HG03558 (cell line): ENCODE measurements around the gene PLA2G1B.

Experiments
- ATAC-seq: cut with Tn5 transposase; IDR thresholded peaks from one replicate; pipeline ENCODE4 v1.9.1; 2021; ENCODE audit warnings: moderate number of reproducible peaks; ENCODE audit not compliant: unreplicated experiment; ENCODE audit errors: extremely low read depth

Gene PLA2G1B

GRCh38 chr12:120332041-120332440 lies 4.5 kb upstream of the PLA2G1B start:
- no peak for ATAC-seq

- ATAC-seq = no peak
Observed at GRCh38 chr12:120331390-120331789, 3.8 kb upstream of the PLA2G1B start.

GRCh38 chr12:120328228-120328627 lies 649 bp upstream of the PLA2G1B start:
- ATAC-seq = no peak

- ATAC-seq = no peak
Observed at GRCh38 chr12:120324841-120325417, 2.6 kb downstream of the PLA2G1B start.

- ATAC-seq = no peak
Observed at GRCh38 chr12:120323772-120324171, 3.8 kb downstream of the PLA2G1B start.

GRCh38 chr12:120321382-120322202 lies 6.0 kb downstream of the PLA2G1B start:
- ATAC-seq = no peak

GRCh38 chr12:120317224-120318105 lies 10.1 kb downstream of the PLA2G1B start:
- ATAC-seq = peak; percentile 93

GRCh38 chr12:120316798-120317223 lies 10.8 kb downstream of the PLA2G1B start:
- ATAC-seq = no peak

GRCh38 chr12:120314220-120314619 lies 13.4 kb downstream of the PLA2G1B start:
- ATAC-seq = no peak

GRCh38 chr12:120301962-120302815 lies 25.4 kb downstream of the PLA2G1B start, which contains the start of gene SIRT4:
SIRT4 (plus strand) TSS chr12:120302321; CDS start chr12:120303562, 1,241 bp downstream.
- peak; percentile 78 for ATAC-seq

- ATAC-seq = peak; percentile 25
Observed at GRCh38 chr12:120292661-120293531, 34.7 kb downstream of the PLA2G1B start, which contains the start of gene RNU4-1. RNU4-1 (minus strand) TSS chr12:120293237.

GRCh38 chr12:120292411-120292660 lies 35.2 kb downstream of the PLA2G1B start:
- no peak for ATAC-seq

- ATAC-seq = no peak
Observed at GRCh38 chr12:120290609-120291305, 36.8 kb downstream of the PLA2G1B start.

GRCh38 chr12:120287491-120287890 lies 40.1 kb downstream of the PLA2G1B start:
- ATAC-seq = no peak

GRCh38 chr12:120286768-120287490 lies 40.6 kb downstream of the PLA2G1B start:
- ATAC-seq = no peak

GRCh38 chr12:120284381-120284780 lies 43.2 kb downstream of the PLA2G1B start:
- ATAC-seq = no peak

GRCh38 chr12:120283318-120283717 lies 44.3 kb downstream of the PLA2G1B start:
- no peak for ATAC-seq
